Activated naive CD4-positive, alpha-beta T cell treated with anti-CD3 and anti-CD28 coated beads, Interleukin-2, amount 50 U/mL, for 72 hours (primary cell): ENCODE results near the gene TFEC. TPM values are rescaled to one million over a fixed set of nuclear protein-coding genes. Genes with fewer than 3 reads are reported as not detected.
"Not testable (repeated sequence)": the region's sequence is repeated elsewhere in the genome, so short reads cannot be mapped to it uniquely, and the experiment has no call there.

Experiments
- ATAC-seq, 2 donors: fragments of 150-1000 bp; cut with Tn5 transposase; 2 replicates each; pipeline ENCODE4 v1.10.0; 2021; ENCODE audit warnings: mild to moderate bottlenecking in 2 of 2, moderate library complexity in 2 of 2
- DNase-seq, 2 donors: peaks; one replicate each; pipeline ENCODE4 v3.0.0; 2021 to 2022; ENCODE audit warnings: low spot score in 2 of 2
- H3K27ac Mint-ChIP-seq, 2 donors: one replicate each; pipeline ENCODE4 v1.8.0; 2022; ENCODE audit warnings: mild to moderate bottlenecking in 2 of 2, mixed read lengths in 2 of 2
- H3K36me3 Mint-ChIP-seq, 2 donors: one replicate each; pipeline ENCODE4 v1.8.0; 2022; ENCODE audit warnings: mixed read lengths in 2 of 2
- H3K9me3 Mint-ChIP-seq, 2 donors: one replicate each; pipeline ENCODE4 v1.8.0; 2022; ENCODE audit warnings: mixed read lengths in 2 of 2
- total RNA-seq, 2 donors: library from RNA; stranded (reverse); gene quantifications; one replicate each; pipeline ENCODE4 v1.2.3, GENCODE V29; 2022

TFEC gene
- total RNA-seq, 2 donors from 2014 or later = not detected

- ATAC-seq (no peak), DNase-seq (no peak)
- no peaks in the 10 kb centered on the region for H3K36me3 Mint-ChIP-seq
- H3K9me3 Mint-ChIP-seq = peaks cover 0 to 4% of the 10 kb centered on the region in 2 donors
- no peak overlapping the region for H3K27ac Mint-ChIP-seq
Measured at GRCh38 chr7:116013675-116014074, 16.9 kb downstream of the TFEC start.

- DNase-seq (no peak), ATAC-seq (no peak)
- no peaks in the 10 kb centered on the region for H3K36me3 Mint-ChIP-seq
- peaks cover 0 to 7% of the 10 kb centered on the region in 2 donors for H3K9me3 Mint-ChIP-seq
- H3K27ac Mint-ChIP-seq = no peak overlapping the region
Measured at GRCh38 chr7:116011584-116011983, 19.0 kb downstream of the TFEC start.

- DNase-seq, H3K36me3 Mint-ChIP-seq, H3K27ac Mint-ChIP-seq, ATAC-seq: not testable (repeated sequence)
- H3K9me3 Mint-ChIP-seq = peaks cover 0 to 12% of the 10 kb centered on the region in 2 donors
Measured at GRCh38 chr7:116004762-116005161, 25.8 kb downstream of the TFEC start.

- DNase-seq (no peak), ATAC-seq (no peak)
- Mint-ChIP-seq H3K36me3 (no peaks in the 10 kb centered on the region), H3K9me3 (peaks cover 0 to 3% of the 10 kb centered on the region in 2 donors), H3K27ac (no peak overlapping the region)
Measured at GRCh38 chr7:115997221-115997620, 33.3 kb downstream of the TFEC start.

GRCh38 chr7:115995701-115996100 lies 34.9 kb downstream of the TFEC start:
- no peak for ATAC-seq
- Mint-ChIP-seq H3K9me3 (peaks cover under 1 to 6% of the 10 kb centered on the region in 2 donors), H3K27ac (no peak overlapping the region), H3K36me3 (no peaks in the 10 kb centered on the region)
- no peak for DNase-seq

GRCh38 chr7:115988401-115988800 lies 42.2 kb downstream of the TFEC start:
- Mint-ChIP-seq H3K27ac (no peak overlapping the region), H3K36me3 (no peaks in the 10 kb centered on the region), H3K9me3 (peaks cover 7 to 16% of the 10 kb centered on the region in 2 donors)
- ATAC-seq (no peak), DNase-seq (no peak)

- DNase-seq = no peak
- no peak for ATAC-seq
Measured at GRCh38 chr7:115987486-115987885, 43.1 kb downstream of the TFEC start.

GRCh38 chr7:115984105-115984504 lies 46.5 kb downstream of the TFEC start:
- Mint-ChIP-seq H3K9me3 (peaks cover 0 to 4% of the 10 kb centered on the region in 2 donors), H3K27ac (no peak overlapping the region), H3K36me3 (no peaks in the 10 kb centered on the region)
- DNase-seq (no peak), ATAC-seq (no peak)

More at GRCh38 chr7:115987486-115987885, 43.1 kb downstream of the TFEC start:
- H3K36me3 Mint-ChIP-seq = no peaks in the 10 kb centered on the region
- no peak overlapping the region for H3K27ac Mint-ChIP-seq
- peaks cover 7 to 16% of the 10 kb centered on the region in 2 donors for H3K9me3 Mint-ChIP-seq

- ATAC-seq = no peak
- no peak overlapping the region for H3K27ac Mint-ChIP-seq
- H3K9me3 Mint-ChIP-seq = no peaks in the 10 kb centered on the region
- DNase-seq = no peak
- no peaks in the 10 kb centered on the region for H3K36me3 Mint-ChIP-seq
Measured at GRCh38 chr7:115980159-115980558, 50.4 kb downstream of the TFEC start.

- Mint-ChIP-seq H3K36me3 (no peaks in the 10 kb centered on the region), H3K27ac (no peak overlapping the region), H3K9me3 (no peaks in the 10 kb centered on the region)
- DNase-seq (no peak), ATAC-seq (no peak)
Measured at GRCh38 chr7:115976651-115977050, 53.9 kb downstream of the TFEC start.

- Mint-ChIP-seq H3K27ac (no peak overlapping the region), H3K36me3 (no peaks in the 10 kb centered on the region)
- ATAC-seq = no peak
Measured at GRCh38 chr7:115975766-115976165, 54.8 kb downstream of the TFEC start.

GRCh38 chr7:115973406-115973805 lies 57.2 kb downstream of the TFEC start:
- no peaks in the 10 kb centered on the region for H3K9me3 Mint-ChIP-seq
- no peaks in the 10 kb centered on the region for H3K36me3 Mint-ChIP-seq
- ATAC-seq (no peak), DNase-seq (no peak)
- no peak overlapping the region for H3K27ac Mint-ChIP-seq

More at GRCh38 chr7:115975766-115976165, 54.8 kb downstream of the TFEC start:
- H3K9me3 Mint-ChIP-seq = no peaks in the 10 kb centered on the region
- no peak for DNase-seq

GRCh38 chr7:115971506-115971905 lies 59.1 kb downstream of the TFEC start:
- Mint-ChIP-seq H3K9me3 (no peaks in the 10 kb centered on the region), H3K27ac (no peak overlapping the region), H3K36me3 (no peaks in the 10 kb centered on the region)
- ATAC-seq = no peak
- DNase-seq = no peak

- DNase-seq (no peak), ATAC-seq (no peak)
- Mint-ChIP-seq H3K9me3 (no peaks in the 10 kb centered on the region), H3K27ac (no peak overlapping the region), H3K36me3 (no peaks in the 10 kb centered on the region)
Measured at GRCh38 chr7:115968596-115968995, 62.0 kb downstream of the TFEC start.

- H3K27ac Mint-ChIP-seq = no peak overlapping the region
- H3K9me3 Mint-ChIP-seq = no peaks in the 10 kb centered on the region
- no peaks in the 10 kb centered on the region for H3K36me3 Mint-ChIP-seq
- DNase-seq (no peak), ATAC-seq (no peak)
Measured at GRCh38 chr7:115968171-115968570, 62.4 kb downstream of the TFEC start.

GRCh38 chr7:115965796-115966475 lies 64.6 kb downstream of the TFEC start:
- ATAC-seq (no peak), DNase-seq (no peak)
- Mint-ChIP-seq H3K36me3 (no peaks in the 10 kb centered on the region), H3K9me3 (no peaks in the 10 kb centered on the region), H3K27ac (no peak overlapping the region)

GRCh38 chr7:115965236-115965635 lies 65.3 kb downstream of the TFEC start:
- Mint-ChIP-seq H3K36me3 (no peaks in the 10 kb centered on the region), H3K9me3 (no peaks in the 10 kb centered on the region), H3K27ac (no peak overlapping the region)
- no peak for DNase-seq
- ATAC-seq = no peak

GRCh38 chr7:115964799-115965198 lies 65.8 kb downstream of the TFEC start:
- no peak for DNase-seq
- no peaks in the 10 kb centered on the region for H3K9me3 Mint-ChIP-seq
- H3K36me3 Mint-ChIP-seq = no peaks in the 10 kb centered on the region
- no peak overlapping the region for H3K27ac Mint-ChIP-seq
- no peak for ATAC-seq
